Measurements from ENCODE around the gene MYO1A. TPM values are rescaled to one million over a fixed set of nuclear protein-coding genes. Genes with fewer than 3 reads are reported as not detected.

The MYO1A gene
- polyA plus RNA-seq, 1 of the 3 experiments (the other 2 are of a cell fraction): not detected

- H3K79me2 ChIP-seq (ENCODE audit: insufficient read depth): no peaks in the 10 kb centered on the region
- H3K27me3 ChIP-seq (ENCODE audit: insufficient read depth): no peaks in the 10 kb centered on the region
- H3K9me3 ChIP-seq: no peaks in the 10 kb centered on the region
- no peak overlapping the region for H2AFZ ChIP-seq (ENCODE audit: low read depth)
- H3K4me3 ChIP-seq (ENCODE audit: low read depth in 2 of 2, low read length in 1 of 2): no peak overlapping the region
- POLR2A ChIA-PET: no interaction called here
- H3K27ac ChIP-seq (ENCODE audit: low read depth in 2 of 2, low read length in 1 of 2): peak overlapping the region in 1 of 2 experiments; percentile 10; a peak in 1 of 4 replicates
- TF ChIP-seq FOSL2 (IDR thresholded peaks at IDR 0.05; ENCODE audit: borderline replicate concordance, low read depth) (no peak), EP300 (IDR thresholded peaks at IDR 0.05; ENCODE audit: borderline replicate concordance in 1 of 2, low read depth in 1 of 2, low read length in 1 of 2) (no peak), FOXJ3 (CRISPR knock-in tag; IDR thresholded peaks at IDR 0.05) (no peak), MEF2A (IDR thresholded peaks at IDR 0.05; ENCODE audit: borderline replicate concordance, low read depth) (no peak), EZH2phosphoT487 (IDR thresholded peaks at IDR 0.05; ENCODE audit: borderline replicate concordance, low read depth) (no peak), USF2 (IDR thresholded peaks at IDR 0.05; ENCODE audit: borderline replicate concordance, low read depth, low read length) (no peak), REST (IDR thresholded peaks at IDR 0.05; ENCODE audit: low read depth, low read length) (no peak), CTCF (IDR thresholded peaks at IDR 0.05) (no peak), TAF1 (IDR thresholded peaks at IDR 0.05; ENCODE audit: borderline replicate concordance, low read depth, low read length) (no peak), SIN3A (IDR thresholded peaks at IDR 0.05; ENCODE audit: borderline replicate concordance, low read depth, low read length) (no peak), TEAD4 (IDR thresholded peaks at IDR 0.05; ENCODE audit: borderline replicate concordance, insufficient read depth) (no peak), RXRA (IDR thresholded peaks at IDR 0.05; ENCODE audit: borderline replicate concordance, low read depth) (no peak), USF1 (IDR thresholded peaks at IDR 0.05; ENCODE audit: borderline replicate concordance, low read depth) (no peak), FOXM1 (IDR thresholded peaks at IDR 0.05; ENCODE audit: low read depth) (no peak), SMC3 (IDR thresholded peaks at IDR 0.05; ENCODE audit: low read depth, low read length) (no peak), PBX3 (IDR thresholded peaks at IDR 0.05) (no peak), ELF1 (IDR thresholded peaks at IDR 0.05) (no peak), NRF1 (IDR thresholded peaks at IDR 0.05; ENCODE audit: low read depth, low read length) (no peak), MXI1 (IDR thresholded peaks at IDR 0.05; ENCODE audit: low read depth, low read length) (no peak)
- TF ChIP-seq, protein P1, sequence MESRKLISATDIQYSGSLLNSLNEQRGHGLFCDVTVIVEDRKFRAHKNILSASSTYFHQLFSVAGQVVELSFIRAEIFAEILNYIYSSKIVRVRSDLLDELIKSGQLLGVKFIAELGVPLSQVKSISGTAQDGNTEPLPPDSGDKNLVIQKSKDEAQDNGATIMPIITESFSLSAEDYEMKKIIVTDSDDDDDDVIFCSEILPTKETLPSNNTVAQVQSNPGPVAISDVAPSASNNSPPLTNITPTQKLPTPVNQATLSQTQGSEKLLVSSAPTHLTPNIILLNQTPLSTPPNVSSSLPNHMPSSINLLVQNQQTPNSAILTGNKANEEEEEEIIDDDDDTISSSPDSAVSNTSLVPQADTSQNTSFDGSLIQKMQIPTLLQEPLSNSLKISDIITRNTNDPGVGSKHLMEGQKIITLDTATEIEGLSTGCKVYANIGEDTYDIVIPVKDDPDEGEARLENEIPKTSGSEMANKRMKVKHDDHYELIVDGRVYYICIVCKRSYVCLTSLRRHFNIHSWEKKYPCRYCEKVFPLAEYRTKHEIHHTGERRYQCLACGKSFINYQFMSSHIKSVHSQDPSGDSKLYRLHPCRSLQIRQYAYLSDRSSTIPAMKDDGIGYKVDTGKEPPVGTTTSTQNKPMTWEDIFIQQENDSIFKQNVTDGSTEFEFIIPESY (IDR thresholded peaks at IDR 0.05; ENCODE audit: borderline replicate concordance, low read depth): no peak
- H3K36me3 ChIP-seq (replicated peaks in 1 of 2; ENCODE audit: control insufficient read depth in 1 of 2, insufficient read depth in 2 of 2, low read length in 1 of 2): peaks cover 22% of the 10 kb centered on the region in 2 experiments
- 71% methylated on average over 5 of the region's 5 CpGs for WGBS (ENCODE audit: low lambda C conversion rate)
- no peak for DNase-seq
- no peaks in the 10 kb centered on the region for H4K20me1 ChIP-seq (ENCODE audit: insufficient read depth)
- no peaks in the 10 kb centered on the region for H3K9me2 ChIP-seq
- peaks cover 13% of the 10 kb centered on the region for H3F3A ChIP-seq (replicated peaks; ENCODE audit: insufficient read depth)
- peaks cover 0 to 7% of the 10 kb centered on the region in 2 experiments; a peak in 1 of 4 replicates for H3K4me1 ChIP-seq (ENCODE audit: control insufficient read depth in 1 of 2, insufficient read depth in 2 of 2, low read depth in 1 of 2, low read length in 1 of 2)
- no peak overlapping the region for H3K4me2 ChIP-seq
- CTCF ChIA-PET: interaction anchor here (1.0 to 8.9 kb wide), 14 partner anchors 15 to 119 kb away, joined by 3 to 257 read pairs (median 10); partner anchors contain the start of genes MYO1A, STAT6, TAC3 and ZBTB39
- H3K9ac ChIP-seq: peak overlapping the region; percentile 8; the same call in 1 of the 2 replicates
Measured at GRCh38 chr12:57063991-57064685, 14.2 kb upstream of the MYO1A start.

Data from SK-N-SH (cell line).